ENCODE data around the gene NTRK2. TPM values are rescaled to one million over a fixed set of nuclear protein-coding genes. Genes with fewer than 3 reads are reported as not detected.

Gene NTRK2
- total RNA-seq, 1 donor from 2014 or later, result 3.8 TPM

GRCh38 chr9:84834426-84834825, 164.9 kb downstream of the NTRK2 start:
- no peak overlapping the region for H3K27ac ChIP-seq (replicated peaks)
- no peaks in the 10 kb centered on the region for H3K36me3 ChIP-seq
- peaks cover 6% of the 10 kb centered on the region for H3K27me3 ChIP-seq (ENCODE audit: low read depth)
- no peaks in the 10 kb centered on the region for H3K4me1 ChIP-seq
- intact Hi-C loops (cut with micrococcal nuclease), result no loop called here
- no peak for TF ChIP-seq CTCF (IDR thresholded peaks at IDR 0.05; ENCODE audit: borderline replicate concordance)
- no peak overlapping the region for H3K4me3 ChIP-seq
- no peak for DNase-seq
- no peaks in the 10 kb centered on the region for H3K9me3 ChIP-seq (replicated peaks)

DNA sequence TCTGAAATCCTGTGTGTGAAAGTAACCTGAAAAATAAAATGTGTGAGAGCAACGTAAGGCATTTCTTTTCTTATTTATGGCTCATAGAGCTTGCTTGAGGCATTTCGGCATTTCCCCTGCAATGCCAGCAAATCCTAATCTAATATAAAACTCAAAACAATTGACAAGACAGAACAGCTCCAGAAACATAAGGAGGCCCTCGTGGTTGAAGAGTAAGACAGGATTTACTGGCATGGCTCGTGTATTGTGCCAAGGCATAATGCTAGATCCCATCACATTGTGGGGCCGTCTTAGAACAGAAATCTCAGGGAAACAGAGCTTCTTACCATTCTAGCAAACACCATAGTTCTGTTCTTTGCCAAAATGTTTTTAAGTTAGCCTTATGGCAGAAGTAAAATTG, 166.2 kb downstream of the NTRK2 start:
- Histone ChIP-seq H3K36me3 (no peaks in the 10 kb centered on the region), H3K27ac (replicated peaks) (no peak overlapping the region), H3K27me3 (ENCODE audit: low read depth) (peaks cover 3% of the 10 kb centered on the region), H3K4me1 (no peaks in the 10 kb centered on the region), H3K9me3 (replicated peaks) (no peaks in the 10 kb centered on the region), H3K4me3 (no peak overlapping the region)
- no peak for DNase-seq
- intact Hi-C loops (cut with micrococcal nuclease), result no loop called here
- no peak for TF ChIP-seq CTCF (IDR thresholded peaks at IDR 0.05; ENCODE audit: borderline replicate concordance)

- H3K27me3 ChIP-seq (ENCODE audit: low read depth), result peaks cover 26% of the 10 kb centered on the region
- DNase-seq, result no peak
- H3K36me3 ChIP-seq, result no peaks in the 10 kb centered on the region
- intact Hi-C loops (cut with micrococcal nuclease), result no loop called here
- no peak overlapping the region for H3K4me3 ChIP-seq
- no peak overlapping the region for H3K27ac ChIP-seq (replicated peaks)
- no peaks in the 10 kb centered on the region for H3K4me1 ChIP-seq
- TF ChIP-seq CTCF (IDR thresholded peaks at IDR 0.05; ENCODE audit: borderline replicate concordance), result no peak
- no peaks in the 10 kb centered on the region for H3K9me3 ChIP-seq (replicated peaks)
Measured at GRCh38 chr9:84838879-84839278, 169.3 kb downstream of the NTRK2 start.

- Histone ChIP-seq H3K27ac (replicated peaks) (no peak overlapping the region), H3K9me3 (replicated peaks) (no peaks in the 10 kb centered on the region), H3K27me3 (ENCODE audit: low read depth) (peaks cover 26% of the 10 kb centered on the region), H3K4me3 (no peak overlapping the region), H3K4me1 (no peaks in the 10 kb centered on the region), H3K36me3 (no peaks in the 10 kb centered on the region)
- DNase-seq, result no peak
- TF ChIP-seq CTCF (IDR thresholded peaks at IDR 0.05; ENCODE audit: borderline replicate concordance), result no peak
- intact Hi-C loops (cut with micrococcal nuclease), result no loop called here
Measured at GRCh38 chr9:84839541-84839940, 170.0 kb downstream of the NTRK2 start.

DNA sequence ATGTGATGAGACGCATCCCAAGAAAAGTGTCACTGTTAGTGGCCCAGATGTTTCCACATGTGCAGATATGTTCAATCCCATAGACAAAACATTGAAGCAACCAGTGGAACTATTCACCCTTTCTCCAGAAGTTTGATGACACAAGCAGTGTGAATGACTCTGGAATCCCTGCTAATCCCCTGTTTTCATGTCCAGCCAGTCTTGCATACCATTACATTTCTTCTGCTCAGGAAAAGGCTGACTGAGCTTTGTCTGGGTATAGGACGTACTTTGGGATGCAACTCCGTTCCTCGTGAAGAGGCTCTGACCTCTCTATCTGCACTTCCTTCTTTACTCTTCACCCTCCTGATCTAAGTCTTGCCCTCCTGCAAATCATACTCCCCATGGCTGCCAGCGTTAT, 172.4 kb downstream of the NTRK2 start:
- no peaks in the 10 kb centered on the region for H3K9me3 ChIP-seq (replicated peaks)
- peaks cover 26% of the 10 kb centered on the region for H3K27me3 ChIP-seq (ENCODE audit: low read depth)
- no peak for DNase-seq
- no peak overlapping the region for H3K27ac ChIP-seq (replicated peaks)
- no peaks in the 10 kb centered on the region for H3K4me1 ChIP-seq
- H3K4me3 ChIP-seq, result no peak overlapping the region
- intact Hi-C loops (cut with micrococcal nuclease), result no loop called here
- H3K36me3 ChIP-seq, result no peaks in the 10 kb centered on the region
- no peak for TF ChIP-seq CTCF (IDR thresholded peaks at IDR 0.05; ENCODE audit: borderline replicate concordance)

Data from left ventricle myocardium inferior (tissue), 1 donor.